ENCODE measurements around the gene KLHL6.
"Not testable (repeated sequence)": the region's sequence is repeated elsewhere in the genome, so short reads cannot be mapped to it uniquely, and the experiment has no call there.

Gene KLHL6

DNA sequence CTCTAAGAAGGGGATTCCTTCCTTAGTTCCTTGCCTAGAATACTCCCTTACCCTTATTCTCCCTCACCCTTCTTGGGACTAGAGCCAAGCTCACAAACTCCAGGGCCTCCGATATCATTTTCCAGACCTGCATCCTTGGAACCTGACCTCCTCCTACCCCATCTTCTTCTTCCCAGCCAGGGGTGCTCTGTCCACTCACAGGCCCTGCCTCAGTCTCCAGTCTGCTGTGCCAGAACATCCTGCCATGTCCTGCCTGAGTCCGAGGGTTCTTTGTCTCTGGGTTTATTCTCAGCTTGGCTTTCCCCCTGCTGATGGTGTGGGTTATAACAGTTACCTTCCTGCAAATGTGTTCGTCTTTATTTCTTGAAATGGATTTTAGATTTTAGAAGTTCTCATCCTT, 67.2 kb downstream of the KLHL6 start:
- in situ Hi-C loops (cut with MboI; ENCODE audit: low sequenced_read_pairs): no loop called here

DNA sequence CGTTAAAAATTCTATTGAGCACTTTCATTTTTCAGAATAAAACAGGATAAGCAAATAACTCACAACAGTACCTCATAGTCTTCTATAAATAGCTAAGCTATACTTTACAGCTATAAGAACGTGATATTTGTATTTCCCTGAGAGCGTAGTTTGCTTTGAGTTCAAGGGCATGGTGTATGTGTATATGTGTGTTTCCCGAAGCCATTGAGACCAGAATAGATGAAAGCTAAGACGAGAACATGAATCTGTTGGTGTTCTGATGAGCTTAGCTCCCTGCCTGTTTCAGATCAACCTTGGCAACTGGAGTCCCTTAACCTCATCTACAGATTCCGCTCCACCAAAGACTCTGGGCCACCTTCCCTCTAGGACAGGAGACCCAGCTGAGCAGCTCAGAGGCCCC, 67.6 kb downstream of the KLHL6 start:
- in situ Hi-C loops (cut with MboI; ENCODE audit: low sequenced_read_pairs): no loop called here

DNA sequence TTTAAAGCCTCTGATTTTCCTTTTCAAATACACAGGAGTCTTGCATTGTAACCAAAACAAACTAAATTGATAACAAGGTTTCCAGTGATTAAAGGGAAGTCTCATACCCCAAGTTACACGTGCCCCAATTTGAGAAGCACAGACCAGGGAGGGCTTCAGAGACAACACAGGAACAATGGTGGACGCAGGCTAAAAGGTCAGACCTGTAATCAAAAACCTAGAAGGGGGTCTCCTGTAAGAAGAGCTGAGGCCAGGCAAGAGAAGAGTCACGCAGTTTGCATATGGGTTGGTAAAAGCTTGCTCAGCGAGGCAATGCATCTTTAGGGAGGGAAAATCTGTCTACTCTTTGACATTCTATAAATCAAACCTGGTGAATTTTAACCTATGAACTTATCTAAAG, 68.5 kb downstream of the KLHL6 start:
- in situ Hi-C loops (cut with MboI; ENCODE audit: low sequenced_read_pairs): no loop called here

DNA sequence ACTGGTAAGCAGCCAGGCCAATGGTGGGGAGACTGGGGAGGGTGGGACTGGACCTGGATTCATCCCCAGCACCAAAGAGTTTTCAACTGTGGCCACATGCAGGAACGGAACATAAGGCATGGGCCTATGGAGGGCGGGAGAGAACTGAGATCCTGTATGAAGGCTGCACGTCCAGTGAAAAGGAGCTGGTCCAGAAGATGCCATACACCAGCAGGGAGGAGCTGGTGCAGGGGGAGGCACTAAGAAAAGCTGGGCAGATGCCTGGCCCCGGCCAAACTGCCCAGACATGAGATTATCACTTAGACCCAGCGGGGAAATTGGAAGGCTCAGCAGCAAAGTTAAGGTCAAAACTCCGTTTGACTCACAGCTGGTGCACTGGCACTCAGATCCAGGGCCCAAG, 69.0 kb downstream of the KLHL6 start:
- in situ Hi-C loops (cut with MboI; ENCODE audit: low sequenced_read_pairs): no loop called here

DNA sequence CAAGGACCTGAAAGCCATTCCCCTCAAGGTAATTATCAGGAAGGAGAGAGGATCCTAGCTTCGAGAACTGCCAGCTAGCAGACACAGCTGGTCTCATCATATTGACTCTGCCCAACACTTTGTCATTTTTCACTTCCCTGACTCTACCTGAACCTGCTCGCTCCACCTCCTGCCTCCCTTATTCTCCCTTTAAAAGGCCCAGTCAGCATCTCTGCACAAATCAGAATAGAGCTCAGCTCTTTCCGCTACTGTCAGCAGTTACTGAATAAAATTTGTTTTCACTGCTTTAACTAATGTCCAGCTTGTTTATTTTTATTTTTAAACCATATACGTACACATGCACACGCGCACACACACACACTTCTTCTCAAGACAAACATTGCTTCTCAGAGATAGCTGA, 69.9 kb downstream of the KLHL6 start:
- in situ Hi-C loops (cut with MboI; ENCODE audit: low sequenced_read_pairs): no loop called here

DNA sequence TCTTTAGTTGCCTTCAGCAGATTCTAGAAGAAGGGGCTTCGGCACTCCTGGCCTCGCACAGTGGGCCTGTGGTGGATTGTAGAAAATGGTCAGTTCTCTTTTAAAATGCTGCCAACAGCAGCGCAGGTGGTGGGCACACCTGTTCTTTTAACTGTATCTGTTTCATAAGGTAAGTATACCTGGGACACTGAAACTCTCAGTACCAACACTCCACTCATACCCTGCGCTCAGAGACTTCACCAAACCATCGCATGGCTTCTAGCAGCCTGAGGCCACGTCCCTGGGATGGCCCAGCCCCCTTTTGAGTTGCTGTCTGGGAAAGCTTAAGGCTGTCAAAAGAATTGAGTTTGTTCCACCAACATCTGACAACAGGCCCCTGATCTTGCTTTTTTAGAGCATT, 70.4 kb downstream of the KLHL6 start:
- in situ Hi-C loops (cut with MboI; ENCODE audit: low sequenced_read_pairs): no loop called here

DNA sequence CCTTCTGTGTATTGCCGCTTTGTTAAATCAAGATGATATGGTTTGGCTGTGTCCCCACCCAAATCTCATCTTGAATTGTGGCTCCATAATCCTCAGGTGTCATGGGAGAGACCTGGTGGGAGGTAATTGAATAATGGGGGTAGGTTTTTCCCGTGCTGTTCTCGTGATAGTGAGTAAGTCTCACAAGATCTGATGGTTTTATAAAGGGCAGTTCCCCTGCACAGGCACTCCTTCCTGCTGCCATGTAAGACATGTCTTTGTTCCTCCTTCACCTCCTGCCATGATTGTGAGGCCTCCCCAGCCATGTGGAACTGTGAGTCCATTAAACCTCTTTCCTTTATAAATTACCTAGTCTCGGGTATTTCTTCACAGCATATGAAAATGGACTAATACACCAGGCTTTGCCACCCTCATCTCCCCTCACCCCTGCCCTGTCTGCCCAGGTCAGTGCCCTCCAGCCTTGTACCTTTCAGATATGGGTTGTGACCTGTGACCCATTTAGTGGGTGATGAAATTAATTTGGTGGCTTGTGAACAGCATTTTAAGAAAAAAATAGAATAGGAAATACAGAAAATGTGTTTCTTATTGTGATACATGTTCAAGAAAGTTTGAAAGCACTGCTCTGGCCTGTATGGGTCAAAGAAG, 71.0 kb downstream of the KLHL6 start:
- in situ Hi-C loops (cut with MboI; ENCODE audit: low sequenced_read_pairs): no loop called here

DNA sequence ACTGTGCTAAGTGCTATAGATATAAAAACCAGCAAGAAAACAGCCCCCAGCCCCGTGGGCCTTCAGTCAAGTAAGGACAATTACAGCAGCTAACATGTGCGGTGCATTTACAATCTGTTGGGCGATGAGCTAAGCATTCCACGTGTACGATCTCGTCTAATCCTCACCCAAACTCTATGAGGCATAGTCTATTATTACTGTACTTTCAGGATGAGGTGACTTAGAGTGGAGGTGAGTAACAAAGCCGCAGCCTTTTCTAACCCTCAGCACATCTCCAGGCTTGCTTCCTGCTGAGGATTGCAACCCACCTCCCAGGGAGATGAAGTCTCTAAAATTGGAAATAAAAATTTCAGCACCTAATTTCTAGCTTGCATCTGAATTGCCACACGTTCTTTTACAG, 73.9 kb downstream of the KLHL6 start:
- in situ Hi-C loops (cut with MboI; ENCODE audit: low sequenced_read_pairs): no loop called here

DNA sequence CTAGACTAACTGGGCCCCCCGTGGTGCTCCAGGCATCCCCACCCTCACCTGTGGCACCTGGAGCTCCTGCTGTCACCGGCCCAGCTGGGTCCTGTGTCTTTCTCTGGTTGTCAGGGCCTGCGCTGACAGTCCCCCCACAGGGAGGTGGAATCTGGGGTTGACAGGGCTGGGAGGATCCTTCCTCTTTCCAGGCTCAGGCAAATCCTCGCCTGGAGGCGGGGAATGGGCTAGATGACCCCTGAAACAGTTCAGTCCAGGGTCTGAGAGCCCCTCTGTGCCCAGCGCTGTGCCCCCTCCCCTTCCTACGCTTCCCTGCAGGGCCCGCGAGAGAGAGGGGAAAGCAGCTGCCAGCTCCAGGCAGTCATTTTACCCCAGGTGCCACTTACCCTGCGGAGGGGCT, 77.0 kb downstream of the KLHL6 start:
- in situ Hi-C loops (cut with MboI; ENCODE audit: low sequenced_read_pairs): no loop called here

DNA sequence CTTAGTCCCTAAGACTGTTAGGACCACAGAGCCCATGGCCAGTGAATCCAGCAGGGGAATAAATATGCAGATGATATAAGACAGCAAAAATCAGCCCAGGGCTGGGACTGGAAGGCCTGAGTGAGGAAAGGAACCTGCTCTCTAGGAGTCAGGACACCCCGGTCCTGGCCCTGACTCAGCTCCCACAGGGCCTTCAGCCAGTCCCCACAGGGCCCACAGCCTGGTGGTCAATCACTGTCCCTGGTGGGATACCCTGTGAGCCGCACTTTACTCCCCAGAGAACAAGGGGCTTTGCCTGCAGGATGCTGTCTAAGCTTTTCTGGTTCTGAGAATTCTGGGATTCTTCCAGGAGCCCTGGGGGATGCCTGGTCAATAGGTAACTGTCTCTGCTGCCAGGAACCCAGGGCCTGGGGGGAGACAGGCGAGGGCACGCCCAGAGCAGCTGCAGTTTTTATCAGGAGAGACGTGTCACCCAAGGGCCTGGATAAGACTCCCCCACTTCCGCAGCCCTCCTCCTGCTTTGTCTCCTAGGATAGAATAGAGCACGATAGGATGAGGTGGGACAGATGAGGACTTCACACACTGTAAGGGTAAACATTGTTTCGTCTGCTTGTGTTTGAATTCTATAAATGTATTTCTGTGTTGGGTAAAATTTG, 77.6 kb downstream of the KLHL6 start:
- in situ Hi-C loops (cut with MboI; ENCODE audit: low sequenced_read_pairs): no loop called here

DNA sequence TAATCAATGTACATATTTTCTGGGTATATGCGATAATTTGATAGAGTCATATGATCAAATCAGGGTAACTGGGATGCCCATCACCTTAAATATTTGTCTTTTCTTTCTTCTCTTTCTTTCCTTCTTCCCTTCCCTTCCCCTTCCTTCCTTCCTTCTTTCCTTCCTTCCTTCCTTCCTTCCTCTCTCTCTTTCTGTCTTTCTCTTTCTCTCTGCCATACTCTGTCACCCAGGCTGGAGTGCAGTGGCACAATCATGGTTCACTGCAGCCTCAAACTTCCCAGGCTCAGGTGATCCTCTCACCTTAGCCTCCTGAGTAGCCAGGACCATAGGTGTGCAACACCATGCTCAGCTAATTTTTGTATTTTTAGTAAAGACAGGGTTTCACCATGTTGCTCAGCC, 79.7 kb downstream of the KLHL6 start:
- in situ Hi-C loops (cut with MboI; ENCODE audit: low sequenced_read_pairs): not testable (repeated sequence)

DNA sequence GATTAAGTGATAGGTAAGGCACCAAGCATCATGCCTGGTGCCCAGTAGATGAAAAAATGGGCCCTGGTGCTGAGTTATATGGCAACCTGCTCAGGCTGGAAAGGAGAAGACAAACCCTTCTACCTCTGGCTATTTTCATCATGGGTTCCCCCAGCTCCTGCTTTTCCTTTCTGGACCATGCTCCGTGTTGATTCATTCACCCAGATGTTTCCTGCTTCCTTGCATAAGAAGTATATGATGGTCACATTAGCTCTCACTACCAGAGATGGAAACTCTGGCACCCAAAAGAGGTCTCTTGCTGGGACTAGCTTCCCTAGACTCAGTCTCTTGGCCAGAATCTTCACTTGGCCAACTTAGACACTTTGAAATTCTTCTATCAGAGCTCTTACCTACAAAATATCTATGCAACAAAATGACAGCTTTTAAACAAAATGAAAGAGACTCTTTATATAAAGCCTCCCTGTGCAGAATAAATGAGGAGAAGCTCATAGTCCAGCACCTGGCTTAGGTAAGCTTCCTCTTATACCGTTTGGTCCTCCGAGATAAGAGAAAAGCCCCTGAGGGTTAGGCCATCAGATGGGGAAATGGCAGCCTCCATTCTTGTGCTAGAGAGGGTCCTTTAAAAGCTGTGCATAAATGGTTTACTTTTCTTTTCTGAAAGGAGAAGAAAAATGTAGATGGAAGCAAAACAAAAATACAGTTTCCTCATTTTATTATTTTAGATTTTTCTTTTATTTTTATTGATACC, 80.3 kb downstream of the KLHL6 start:
- in situ Hi-C loops (cut with MboI; ENCODE audit: low sequenced_read_pairs): no loop called here

DNA sequence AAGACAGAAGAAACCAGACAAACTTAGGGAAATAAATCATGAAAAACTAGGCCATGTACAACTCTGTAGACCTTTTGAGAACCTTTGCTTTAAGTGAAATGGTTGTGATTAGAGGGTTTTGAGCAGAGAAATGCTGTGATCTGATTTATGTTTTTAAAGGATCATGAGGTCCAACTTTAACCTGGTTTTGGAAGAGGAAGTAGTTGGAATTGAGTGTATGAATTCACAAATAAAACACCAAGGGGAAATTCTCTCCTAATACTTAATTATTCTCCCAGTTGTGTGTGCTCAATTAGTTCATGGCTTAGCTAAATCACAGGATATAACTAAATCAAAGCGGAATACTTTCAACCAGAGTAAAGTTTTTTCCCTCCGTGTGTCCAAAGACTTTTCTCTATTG, 81.5 kb downstream of the KLHL6 start:
- in situ Hi-C loops (cut with MboI; ENCODE audit: low sequenced_read_pairs): no loop called here

DNA sequence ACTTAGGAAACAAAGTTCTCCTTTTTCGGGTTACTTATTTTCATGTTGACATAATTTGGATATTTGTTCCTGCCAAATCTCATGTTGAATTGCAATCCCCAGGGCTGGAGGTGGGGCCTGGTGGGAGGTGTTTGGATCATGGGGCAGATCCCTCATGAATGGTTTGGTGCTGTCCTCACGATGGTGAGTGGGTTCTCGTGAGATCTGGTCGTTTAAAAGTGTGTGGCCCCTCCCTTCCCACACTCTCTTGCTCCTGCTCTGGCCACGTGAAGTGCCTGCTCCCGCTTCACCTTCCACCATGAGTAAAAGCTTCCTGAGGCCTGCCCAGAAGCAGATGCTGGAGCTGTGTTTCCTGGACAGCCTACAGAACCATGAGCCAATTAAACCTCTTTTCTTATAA, 83.4 kb downstream of the KLHL6 start:
- in situ Hi-C loops (cut with MboI; ENCODE audit: low sequenced_read_pairs): no loop called here

DNA sequence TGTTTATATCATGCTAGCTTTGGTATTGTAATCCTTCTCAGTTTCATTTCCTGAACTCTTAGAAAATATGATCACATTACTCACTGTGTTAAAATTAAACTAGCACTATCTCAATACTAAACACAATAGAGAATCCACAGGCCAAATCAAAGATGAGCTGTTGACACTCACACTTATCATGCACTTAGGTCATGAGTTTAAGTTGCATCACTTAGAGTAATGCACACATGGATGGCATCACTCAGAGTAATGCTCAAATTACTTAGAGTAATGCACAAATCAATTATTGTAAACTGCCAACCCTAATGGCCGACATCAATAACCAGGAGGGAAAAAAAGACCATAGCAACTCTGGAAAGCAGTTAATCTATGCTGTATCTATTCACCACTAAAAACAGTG, 87.1 kb downstream of the KLHL6 start:
- in situ Hi-C loops (cut with MboI; ENCODE audit: low sequenced_read_pairs): no loop called here

DNA sequence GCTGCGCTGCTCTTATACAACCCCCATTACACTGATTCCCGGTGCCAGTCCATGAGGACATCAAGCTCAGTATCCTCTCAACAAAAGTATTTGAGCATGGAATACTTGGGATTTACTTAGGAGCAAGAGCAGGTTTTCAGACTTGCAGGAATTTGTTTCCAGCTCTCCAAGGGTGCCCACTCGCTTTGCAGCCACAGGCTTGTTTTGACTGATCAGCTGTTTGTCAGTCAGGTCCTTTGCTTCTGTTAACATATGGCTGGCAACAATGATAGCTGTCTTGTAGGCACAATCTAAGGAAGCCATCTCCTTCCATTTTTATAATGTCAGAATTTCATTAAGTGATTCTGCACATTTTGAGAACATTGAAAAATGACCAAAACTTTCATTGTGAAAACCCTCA, 88.9 kb downstream of the KLHL6 start:
- in situ Hi-C loops (cut with MboI; ENCODE audit: low sequenced_read_pairs): no loop called here

DNA sequence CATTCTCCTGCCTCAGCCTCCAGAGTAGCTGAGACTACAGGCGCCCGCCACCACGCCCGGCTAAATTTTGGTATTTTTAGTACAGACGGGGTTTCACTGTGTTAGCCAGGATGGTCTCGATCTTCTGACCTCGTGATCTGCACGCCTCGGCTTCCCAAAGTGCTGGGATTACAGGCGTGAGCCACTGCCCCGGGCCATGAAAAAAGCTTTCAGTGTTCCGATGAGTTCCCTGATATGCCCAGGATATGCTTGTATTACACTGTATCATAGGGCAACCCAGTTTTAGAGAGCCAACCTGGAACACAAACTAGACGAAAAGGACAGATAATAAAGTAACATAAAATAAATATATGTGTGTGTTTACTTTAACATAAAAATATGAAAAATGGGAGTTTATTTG, 89.8 kb downstream of the KLHL6 start:
- in situ Hi-C loops (cut with MboI; ENCODE audit: low sequenced_read_pairs): not testable (repeated sequence)

DNA sequence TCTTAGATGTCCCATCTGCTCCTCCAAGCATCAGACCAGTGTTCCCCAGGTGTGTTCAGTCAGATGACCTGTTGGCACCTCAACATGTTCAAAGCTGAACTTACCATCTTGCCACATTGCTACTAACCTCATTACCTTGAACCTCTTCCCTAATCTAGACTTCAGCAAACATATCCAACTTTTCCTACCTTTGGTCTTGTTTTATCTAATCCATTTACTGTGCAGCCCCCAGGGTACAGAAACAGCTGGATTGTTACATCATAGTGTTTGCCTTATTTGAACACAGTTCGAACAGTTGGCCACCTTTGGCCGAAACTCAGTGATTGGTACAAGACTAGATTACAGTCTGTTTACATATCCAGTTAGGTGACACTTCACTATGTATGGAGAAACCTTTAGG, 91.0 kb downstream of the KLHL6 start:
- in situ Hi-C loops (cut with MboI; ENCODE audit: low sequenced_read_pairs): no loop called here

DNA sequence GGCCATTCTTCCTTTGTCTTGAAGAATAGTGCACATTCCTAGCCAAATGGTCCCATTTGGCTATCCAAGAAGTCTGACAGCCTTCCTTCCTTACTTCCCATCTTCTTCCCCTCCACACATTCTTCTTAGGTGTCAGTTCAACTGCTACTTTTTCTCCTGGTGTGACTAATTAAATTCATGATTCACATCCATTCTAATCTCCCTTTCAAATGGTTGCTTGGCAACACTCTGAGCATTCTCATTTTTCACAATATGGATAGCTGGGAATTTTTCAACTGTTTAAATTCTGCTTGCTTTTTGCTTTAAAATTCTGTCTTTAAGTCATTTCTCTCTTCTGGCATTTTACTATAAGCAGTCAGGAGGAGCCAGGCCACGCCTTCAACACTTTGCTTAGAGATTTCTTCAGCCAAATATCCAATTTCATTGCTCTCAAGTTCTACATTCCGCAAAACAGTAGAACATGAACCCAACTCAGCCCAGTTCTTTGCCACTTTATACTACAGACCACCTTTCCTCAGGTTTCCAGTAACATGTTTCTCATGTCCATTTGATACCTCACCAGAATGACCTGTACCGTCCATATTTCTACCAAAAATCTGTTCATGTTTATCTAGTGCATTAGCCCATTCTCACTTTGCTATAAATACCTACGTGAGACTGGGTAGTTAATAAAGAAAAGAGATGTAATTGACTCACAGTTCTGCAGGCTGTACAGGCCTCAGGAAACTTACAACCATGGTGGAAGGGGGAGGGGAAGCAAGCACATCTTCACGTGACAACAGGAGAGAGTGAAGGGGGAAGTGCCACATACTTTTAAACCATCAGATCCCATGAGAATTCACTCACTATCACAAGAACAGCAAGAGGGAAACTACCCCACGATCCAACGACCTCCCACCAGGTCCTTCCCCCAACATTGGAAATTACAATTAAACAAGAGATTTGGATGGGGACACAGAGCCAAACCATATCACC, 95.1 kb downstream of the KLHL6 start:
- in situ Hi-C loops (cut with MboI; ENCODE audit: low sequenced_read_pairs): no loop called here

DNA sequence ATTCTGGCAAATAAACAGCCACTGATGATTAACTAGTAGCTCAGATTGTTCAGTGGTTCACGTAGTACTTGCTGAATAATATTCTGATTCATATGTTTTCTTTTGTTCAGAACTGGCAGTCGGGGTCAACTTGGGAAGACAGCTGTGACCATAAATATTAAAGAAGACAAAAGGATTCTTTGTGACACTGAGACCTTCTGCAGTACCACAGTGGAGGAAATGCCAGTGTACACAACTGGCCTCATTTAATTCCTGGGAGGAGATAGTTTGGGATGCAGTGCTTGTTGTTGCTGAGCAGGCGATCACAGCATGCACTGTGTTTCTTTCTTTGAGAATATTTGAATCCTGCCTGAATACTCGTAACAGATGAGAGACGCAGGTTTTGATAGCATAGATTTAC, 100.4 kb downstream of the KLHL6 start:
- in situ Hi-C loops (cut with MboI; ENCODE audit: low sequenced_read_pairs): no loop called here

DNA sequence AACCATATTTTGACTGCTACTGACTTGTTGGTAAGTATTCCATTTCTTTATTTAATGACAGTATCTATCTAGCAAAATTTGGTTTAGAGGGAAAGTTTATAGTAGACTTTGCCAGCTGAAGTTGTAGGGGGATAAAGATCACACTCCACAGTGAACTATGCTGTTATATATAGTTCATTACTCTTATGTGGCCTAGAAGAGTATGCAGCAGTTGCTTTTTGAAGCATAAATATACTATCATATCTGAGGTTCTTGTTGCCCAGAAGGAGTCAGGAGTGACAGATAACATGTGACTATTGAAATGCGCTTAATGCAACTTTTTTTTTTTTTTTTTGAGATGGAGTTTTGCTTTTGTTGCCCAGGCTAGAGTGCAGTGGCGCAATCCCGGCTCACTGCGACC, 101.4 kb downstream of the KLHL6 start:
- in situ Hi-C loops (cut with MboI; ENCODE audit: low sequenced_read_pairs): no loop called here

Measured in hTERT RPE-1 (cell line).